CD14-positive monocyte (primary cell): ENCODE data around the gene ANKRD44. TPM values are rescaled to one million over a fixed set of nuclear protein-coding genes. Genes with fewer than 3 reads are reported as not detected.

Source experiments
- DNase-seq, 3 donors: peaks; one replicate each; pipeline ENCODE4 v3.0.0-alpha.2; 2011 to 2022
- H2AFZ ChIP-seq: 2 replicates; pipeline ENCODE4 v1.6.0; 2012; ENCODE audit warnings: mild to moderate bottlenecking, low read depth, low read length, inconsistent platforms; ENCODE audit not compliant: insufficient read depth, poor library complexity, severe bottlenecking
- H3K27ac ChIP-seq, 2 donors: 1 replicate in 1 of 2; 2 replicates in 1 of 2; pipeline ENCODE4 v1.5.1; 2012 to 2013; ENCODE audit warnings: low read length in 2 of 2, control low read depth in 1 of 2, inconsistent platforms in 1 of 2, low read depth in 1 of 2, mild to moderate bottlenecking in 1 of 2
- H3K27me3 ChIP-seq, 2 donors: one replicate each; pipeline versions ENCODE4 v1.6.0 to v1.6.1; 2011 to 2013; ENCODE audit warnings: low read length in 2 of 2; ENCODE audit not compliant: control insufficient read depth in 2 of 2, insufficient read depth in 2 of 2
- H3K36me3 ChIP-seq, 2 donors: replicated peaks in 1 of 2; 1 replicate in 1 of 2; 2 replicates in 1 of 2; pipeline versions ENCODE4 v1.5.1 to v1.6.1; 2012 to 2013; ENCODE audit warnings: low read length in 2 of 2, control low read depth in 1 of 2, inconsistent platforms in 1 of 2, mild to moderate bottlenecking in 1 of 2; ENCODE audit not compliant: insufficient read depth in 2 of 2, control insufficient read depth in 1 of 2
- H3K4me1 ChIP-seq, 2 donors: 1 replicate in 1 of 2; 2 replicates in 1 of 2; pipeline versions ENCODE4 v1.5.1 to v1.6.1; 2012 to 2013; ENCODE audit warnings: low read length in 2 of 2, control low read depth in 1 of 2, inconsistent platforms in 1 of 2, mild to moderate bottlenecking in 1 of 2, moderate library complexity in 1 of 2; ENCODE audit not compliant: insufficient read depth in 2 of 2, control insufficient read depth in 1 of 2
- H3K4me2 ChIP-seq: replicated peaks from 2 replicates; pipeline ENCODE3; 2012; ENCODE audit warnings: low read length, moderate library complexity, mild to moderate bottlenecking; ENCODE audit not compliant: poor library complexity, severe bottlenecking; ENCODE audit errors: extremely low read depth
- H3K4me3 ChIP-seq, 3 experiments: fragments of 200-600 bp in 1 of 3; sonication (generic) in 1 of 3; replicated peaks in 1 of 3; 1 replicate in 2 of 3; 2 replicates in 1 of 3; pipeline ENCODE4 v1.5.1; 2011 to 2013; ENCODE audit warnings: low read length in 3 of 3, mild to moderate bottlenecking in 3 of 3, control low read depth in 2 of 3, low read depth in 2 of 3, inconsistent platforms in 1 of 3, moderate library complexity in 1 of 3
- H3K79me2 ChIP-seq: 2 replicates; pipeline ENCODE4 v1.6.0; 2012; ENCODE audit warnings: mild to moderate bottlenecking, control low read depth, inconsistent platforms, low read length, moderate library complexity; ENCODE audit not compliant: insufficient read depth
- H3K9ac ChIP-seq: 2 replicates; pipeline ENCODE4 v1.6.0; 2017; ENCODE audit warnings: low read length, mild to moderate bottlenecking; ENCODE audit not compliant: insufficient read depth, poor library complexity, severe bottlenecking
- H3K9me3 ChIP-seq, 2 donors: replicated peaks in 1 of 2; 1 replicate in 1 of 2; 2 replicates in 1 of 2; pipeline versions ENCODE4 v1.5.1 to v1.6.1; 2012 to 2013; ENCODE audit warnings: low read length in 2 of 2, control low read depth in 1 of 2; ENCODE audit not compliant: control insufficient read depth in 1 of 2, insufficient read depth in 1 of 2
- H4K20me1 ChIP-seq: 2 replicates; pipeline ENCODE4 v1.6.0; 2012; ENCODE audit warnings: mild to moderate bottlenecking, low read length, control low read depth, moderate library complexity; ENCODE audit not compliant: insufficient read depth
- H3K27ac Mint-ChIP-seq, 7 donors: one replicate each; pipeline ENCODE4 v1.8.0; 2020; ENCODE audit warnings: mild to moderate bottlenecking in 7 of 7, mixed read lengths in 7 of 7, moderate library complexity in 6 of 7, inconsistent platforms in 2 of 7
- H3K27me3 Mint-ChIP-seq, 3 donors: one replicate each; pipeline ENCODE4 v1.8.0; 2021 to 2022; ENCODE audit warnings: low read depth in 3 of 3, mild to moderate bottlenecking in 3 of 3, mixed read lengths in 3 of 3, moderate library complexity in 3 of 3, inconsistent platforms in 1 of 3
- H3K36me3 Mint-ChIP-seq, 2 donors: one replicate each; pipeline ENCODE4 v1.8.0; 2020; ENCODE audit warnings: mixed read lengths in 2 of 2, inconsistent platforms in 1 of 2, mild to moderate bottlenecking in 1 of 2
- H3K4me1 Mint-ChIP-seq: one replicate; pipeline ENCODE4 v1.8.0; 2020; ENCODE audit warnings: mild to moderate bottlenecking, mixed read lengths
- H3K4me3 Mint-ChIP-seq, 2 donors: one replicate each; pipeline ENCODE4 v1.8.0; 2020; ENCODE audit warnings: mild to moderate bottlenecking in 2 of 2, mixed read lengths in 2 of 2, moderate library complexity in 1 of 2
- H3K9me3 Mint-ChIP-seq, 7 donors: one replicate each; pipeline ENCODE4 v1.8.0; 2020 to 2022; ENCODE audit warnings: mixed read lengths in 7 of 7, mild to moderate bottlenecking in 6 of 7, moderate library complexity in 6 of 7, inconsistent platforms in 2 of 7
- WGBS: methylation state at CpG from one replicate; pipeline ENCODE4 v1.1.5; 2013; ENCODE audit warnings: missing lambda C conversion rate; ENCODE audit not compliant: insufficient coverage; 5-methylcytosine and 5-hydroxymethylcytosine counted together
- intact Hi-C, 2 donors: fragments of 100-400 bp; cut with micrococcal nuclease; formaldehyde crosslinking; loops; one replicate each; pipeline versions ENCODE4 v1.15.0 to v1.15.1; 2023
- polyA plus RNA-seq, 3 donors: library from polyadenylated mRNA; depleted of rRNA in 1 of 3; unstranded in 2 of 3; stranded (reverse) in 1 of 3; fragments of 300-500 nt in 2 of 3; fragments of >200 nt in 1 of 3; fragmentation: Illumina TruSeq in 2 of 3; gene quantifications; 1 replicate in 2 of 3; 2 replicates in 1 of 3; pipeline ENCODE4 v1.2.3, GENCODE V29; 2012 to 2021
- TF ChIP-seq, protein P1 (sequence below): fragments of 200-600 bp; IDR thresholded peaks from one replicate; pipeline ENCODE4 v1.8.0; 2022; ENCODE audit warnings: antibody characterized with exemption, mild to moderate bottlenecking

Gene ANKRD44
- polyA plus RNA-seq, 3 donors, result 55.7 to 91.9 (median 64.9) TPM

DNA sequence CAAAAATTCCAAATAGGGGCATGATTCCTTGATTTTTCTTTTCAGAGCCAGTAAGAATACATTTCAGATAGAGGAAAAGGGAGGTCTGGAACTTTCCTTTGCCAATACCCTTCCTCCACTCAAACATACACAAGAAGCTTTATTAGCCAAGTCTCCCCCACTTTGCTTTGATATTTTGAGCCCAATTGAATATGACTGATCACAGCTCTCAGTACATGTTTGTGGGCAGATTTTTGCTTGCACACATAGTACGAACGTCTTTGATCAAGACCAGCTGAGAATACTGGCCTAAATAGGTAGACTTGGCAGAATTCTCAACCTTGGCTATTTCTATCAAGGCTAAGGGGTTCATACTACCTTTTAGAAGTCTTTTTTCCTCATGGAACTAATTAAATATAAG lies 235.3 kb downstream of the ANKRD44 start:
- DNase-seq, result no peak
- no peak overlapping the region for H3K4me3 ChIP-seq
- H3K36me3 Mint-ChIP-seq, result peaks cover 79 to 92% of the 10 kb centered on the region in 2 donors
- peaks cover 0 to 5% (median 0%) of the 10 kb centered on the region in 7 donors for H3K9me3 Mint-ChIP-seq
- no peak overlapping the region for H3K9ac ChIP-seq
- no peak overlapping the region for H3K4me3 Mint-ChIP-seq
- no peaks in the 10 kb centered on the region for H3K9me3 ChIP-seq
- no peaks in the 10 kb centered on the region for H3K27me3 ChIP-seq
- H3K36me3 ChIP-seq, result peaks cover 82 to 100% of the 10 kb centered on the region in 2 donors
- H3K27ac ChIP-seq, result no peak overlapping the region
- H3K27ac Mint-ChIP-seq, result no peak overlapping the region
- WGBS, result 100% methylated on average over 1 of the region's 2 CpGs
- intact Hi-C loops, result loop anchor here in 1 of 2 donors (10.0 kb wide), 1 partner anchor 310 kb away; no protein-coding TSS in a partner anchor
- no peaks in the 10 kb centered on the region for H3K27me3 Mint-ChIP-seq
- H3K79me2 ChIP-seq, result no peaks in the 10 kb centered on the region
- peaks cover 0 to 1% of the 10 kb centered on the region in 2 donors for H3K4me1 ChIP-seq
- TF ChIP-seq, protein P1, sequence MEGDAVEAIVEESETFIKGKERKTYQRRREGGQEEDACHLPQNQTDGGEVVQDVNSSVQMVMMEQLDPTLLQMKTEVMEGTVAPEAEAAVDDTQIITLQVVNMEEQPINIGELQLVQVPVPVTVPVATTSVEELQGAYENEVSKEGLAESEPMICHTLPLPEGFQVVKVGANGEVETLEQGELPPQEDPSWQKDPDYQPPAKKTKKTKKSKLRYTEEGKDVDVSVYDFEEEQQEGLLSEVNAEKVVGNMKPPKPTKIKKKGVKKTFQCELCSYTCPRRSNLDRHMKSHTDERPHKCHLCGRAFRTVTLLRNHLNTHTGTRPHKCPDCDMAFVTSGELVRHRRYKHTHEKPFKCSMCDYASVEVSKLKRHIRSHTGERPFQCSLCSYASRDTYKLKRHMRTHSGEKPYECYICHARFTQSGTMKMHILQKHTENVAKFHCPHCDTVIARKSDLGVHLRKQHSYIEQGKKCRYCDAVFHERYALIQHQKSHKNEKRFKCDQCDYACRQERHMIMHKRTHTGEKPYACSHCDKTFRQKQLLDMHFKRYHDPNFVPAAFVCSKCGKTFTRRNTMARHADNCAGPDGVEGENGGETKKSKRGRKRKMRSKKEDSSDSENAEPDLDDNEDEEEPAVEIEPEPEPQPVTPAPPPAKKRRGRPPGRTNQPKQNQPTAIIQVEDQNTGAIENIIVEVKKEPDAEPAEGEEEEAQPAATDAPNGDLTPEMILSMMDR, result no peak
- peaks cover 4% of the 10 kb centered on the region for H3K4me1 Mint-ChIP-seq
- peaks cover 33% of the 10 kb centered on the region for H4K20me1 ChIP-seq
- H2AFZ ChIP-seq, result no peak overlapping the region
- H3K4me2 ChIP-seq, result no peak overlapping the region

- peaks cover 80 to 100% of the 10 kb centered on the region in 2 donors for H3K36me3 ChIP-seq
- Mint-ChIP-seq H3K9me3 (peaks cover 0 to 6% (median 2%) of the 10 kb centered on the region in 7 donors), H3K27me3 (no peaks in the 10 kb centered on the region), H3K27ac (peak overlapping the region in 2 of 7 donors; percentile 51 to 71), H3K4me1 (peaks cover 4% of the 10 kb centered on the region), H3K4me3 (no peak overlapping the region), H3K36me3 (peaks cover 79 to 93% of the 10 kb centered on the region in 2 donors)
- no peaks in the 10 kb centered on the region for H3K79me2 ChIP-seq
- H4K20me1 ChIP-seq, result peaks cover 31% of the 10 kb centered on the region
- H3K4me1 ChIP-seq, result no peaks in the 10 kb centered on the region
- H2AFZ ChIP-seq, result no peak overlapping the region
- no peaks in the 10 kb centered on the region for H3K27me3 ChIP-seq
- H3K27ac ChIP-seq, result no peak overlapping the region
- no CpG with 5 or more reads among the region's 1 CpG for WGBS
- H3K9me3 ChIP-seq, result no peaks in the 10 kb centered on the region
- DNase-seq, result no peak
- intact Hi-C loops, result loop anchor here in 1 of 2 donors (10.0 kb wide), 1 partner anchor 311 kb away; no protein-coding TSS in a partner anchor
- H3K9ac ChIP-seq, result no peak overlapping the region
- H3K4me3 ChIP-seq, result no peak overlapping the region
- H3K4me2 ChIP-seq, result no peak overlapping the region
- TF ChIP-seq, protein P1, result no peak
Measured at GRCh38 chr2:197073701-197074433, 236.7 kb downstream of the ANKRD44 start.
